GM19023 (cell line): ENCODE measurements around the gene RASSF4.

Experiments used
- ATAC-seq: cut with Tn5 transposase; IDR thresholded peaks from one replicate; pipeline ENCODE4 v1.9.1; 2021; ENCODE audit warnings: mild to moderate bottlenecking, moderate library complexity; ENCODE audit not compliant: unreplicated experiment

Gene RASSF4

DNA sequence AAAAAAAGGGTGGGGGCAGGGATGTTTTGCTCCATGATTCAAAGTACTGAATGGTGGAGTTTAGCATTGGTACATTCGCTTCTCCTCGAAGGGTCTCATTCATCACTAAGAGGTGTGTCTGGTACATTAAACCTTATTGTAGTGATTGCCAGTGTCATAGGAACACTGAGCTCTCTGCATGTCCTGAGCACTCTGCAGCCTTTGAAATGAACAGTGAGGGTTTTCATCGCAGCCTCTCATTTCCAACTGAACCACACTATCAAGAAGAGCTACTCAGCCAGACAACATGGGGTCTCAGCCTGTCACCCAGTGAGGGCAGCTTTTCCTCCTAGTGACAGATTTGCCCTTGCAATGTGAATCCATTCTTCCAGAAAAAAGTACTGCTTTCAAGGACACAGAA, 26.6 kb downstream of the RASSF4 start:
- no peak for ATAC-seq

GRCh38 chr10:44986670-44987069, 27.1 kb downstream of the RASSF4 start:
- ATAC-seq = no peak

DNA sequence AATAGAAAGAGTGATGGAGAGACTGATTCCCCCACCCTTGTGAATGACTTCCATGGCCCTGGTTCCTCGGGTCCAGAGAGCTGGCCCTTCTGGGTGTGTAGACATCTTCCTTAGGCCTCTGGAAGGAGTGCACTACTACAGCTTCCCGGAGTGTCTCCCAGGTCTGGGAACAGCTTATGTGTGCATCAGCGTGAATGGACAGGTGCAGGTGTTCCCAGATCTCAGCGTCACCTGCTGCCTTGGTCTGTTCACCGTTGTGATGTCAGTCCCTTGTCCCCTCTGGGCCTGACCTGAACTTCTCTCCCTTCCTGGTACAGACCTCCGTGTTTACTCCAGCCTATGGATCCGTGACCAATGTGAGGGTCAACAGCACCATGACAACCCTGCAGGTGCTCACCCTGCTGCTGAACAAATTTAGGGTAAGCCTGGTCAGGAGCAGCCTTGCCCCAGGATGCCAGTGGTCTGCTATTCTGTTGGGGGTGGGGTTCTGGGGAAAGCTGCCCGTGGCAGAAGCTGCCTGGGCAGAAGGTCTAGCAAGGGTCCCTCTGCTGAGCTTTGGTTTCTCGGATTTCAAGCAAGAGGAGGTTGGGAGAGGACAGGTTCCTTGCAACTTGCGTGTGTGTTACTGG, 29.5 kb downstream of the RASSF4 start:
- no peak for ATAC-seq

DNA sequence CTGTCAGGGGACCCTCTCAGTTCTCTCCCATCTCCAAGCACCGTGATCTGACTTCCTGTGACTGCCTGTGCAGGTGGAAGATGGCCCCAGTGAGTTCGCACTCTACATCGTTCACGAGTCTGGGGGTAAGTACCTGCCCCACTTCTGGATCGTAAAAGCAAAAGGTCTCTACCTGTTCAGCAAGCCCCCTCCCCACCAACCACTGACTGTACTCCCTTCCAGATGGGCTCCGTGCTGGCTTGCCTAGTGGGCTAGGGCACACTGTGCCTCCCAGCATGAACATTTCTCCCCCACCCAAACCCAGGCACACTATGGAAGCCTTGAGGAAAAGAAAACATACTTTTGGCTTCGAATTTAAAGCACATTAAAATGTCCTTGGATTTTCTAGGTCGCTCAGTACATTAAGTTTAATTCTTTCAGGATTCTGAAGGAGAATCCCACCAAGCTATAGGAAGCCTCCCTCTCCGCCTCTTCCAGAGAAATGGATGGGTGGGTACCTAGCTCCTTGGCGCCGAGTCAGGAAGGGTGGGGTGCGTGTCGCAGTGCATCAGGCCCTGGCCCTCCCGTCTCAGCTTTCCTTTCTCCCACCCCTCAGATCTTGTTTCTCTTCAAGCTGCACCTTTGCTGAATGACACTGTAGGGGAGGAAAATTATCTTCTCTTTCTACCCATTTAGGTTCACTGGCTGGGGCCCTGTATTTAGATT, 30.1 kb downstream of the RASSF4 start:
- ATAC-seq = no peak

- ATAC-seq = no peak
These were observed 30.7 kb downstream of the RASSF4 start for GRCh38 chr10:44990302-44990655.

GRCh38 chr10:44990965-44991364, 31.4 kb downstream of the RASSF4 start:
- ATAC-seq = no peak

- ATAC-seq = no peak
These were observed 32.0 kb downstream of the RASSF4 start for GRCh38 chr10:44991571-44991970.

GRCh38 chr10:44992070-44992731, 32.6 kb downstream of the RASSF4 start:
- no peak for ATAC-seq

GRCh38 chr10:44992732-44993225, 33.2 kb downstream of the RASSF4 start:
- ATAC-seq = no peak

DNA sequence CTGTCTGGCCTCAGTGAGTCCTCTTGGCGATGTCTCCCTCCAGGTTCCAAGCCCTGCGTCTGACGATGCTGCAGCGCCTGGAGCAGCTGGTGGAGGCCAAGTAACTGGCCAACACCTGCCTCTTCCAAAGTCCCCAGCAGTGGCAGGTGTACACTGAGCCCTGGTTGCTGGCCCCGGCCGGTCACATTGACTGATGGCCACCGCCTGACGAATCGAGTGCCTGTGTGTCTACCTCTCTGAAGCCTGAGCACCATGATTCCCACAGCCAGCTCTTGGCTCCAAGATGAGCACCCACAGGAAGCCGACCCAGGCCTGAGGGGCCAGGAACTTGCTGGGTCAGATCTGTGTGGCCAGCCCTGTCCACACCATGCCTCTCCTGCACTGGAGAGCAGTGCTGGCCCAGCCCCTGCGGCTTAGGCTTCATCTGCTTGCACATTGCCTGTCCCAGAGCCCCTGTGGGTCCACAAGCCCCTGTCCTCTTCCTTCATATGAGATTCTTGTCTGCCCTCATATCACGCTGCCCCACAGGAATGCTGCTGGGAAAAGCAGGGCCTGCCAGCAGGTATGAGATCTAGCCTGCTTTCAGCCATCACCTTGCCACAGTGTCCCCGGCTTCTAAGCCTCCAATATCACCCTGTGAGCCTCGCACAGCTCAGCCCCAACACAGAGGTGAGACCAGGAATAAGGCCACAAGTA, 33.8 kb downstream of the RASSF4 start:
- no peak for ATAC-seq

DNA sequence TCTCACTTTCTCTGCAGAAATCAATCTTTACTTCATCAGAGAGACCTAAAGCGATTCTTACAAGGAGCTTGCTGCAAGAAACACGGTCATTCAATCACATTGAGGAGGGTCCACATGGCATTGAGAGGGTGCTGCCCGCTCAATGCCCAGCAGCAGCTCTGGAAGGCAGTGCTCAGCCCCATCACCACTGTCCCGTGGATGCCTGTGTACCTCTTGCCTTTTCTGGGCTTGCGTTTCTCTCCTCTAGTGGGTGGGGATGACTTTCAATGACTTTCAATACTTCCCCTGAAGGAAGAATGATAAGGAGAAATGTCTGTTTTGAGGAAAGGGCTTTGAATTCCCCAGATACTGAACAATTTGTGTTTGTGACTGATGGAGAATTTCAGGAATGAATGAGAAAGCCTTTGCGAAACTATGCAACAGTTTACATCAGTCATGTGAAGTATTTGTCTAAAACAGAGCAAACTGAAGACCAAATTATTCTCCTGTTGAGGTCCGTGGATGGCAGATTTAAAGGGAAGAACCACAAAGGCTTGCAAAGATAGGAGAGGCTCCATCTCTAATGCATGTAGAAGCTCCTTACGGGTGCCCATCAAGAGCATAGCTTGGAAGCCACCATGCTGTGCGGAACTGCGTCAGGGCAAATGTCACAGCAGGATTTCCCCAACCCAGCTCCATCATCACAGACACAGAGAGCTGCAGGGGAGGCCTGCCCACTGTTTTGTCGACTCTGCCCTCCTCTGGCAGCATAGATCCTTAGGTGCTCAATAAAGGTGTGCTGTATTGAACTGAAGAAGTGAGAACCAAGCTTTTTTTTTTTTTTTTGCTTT, 34.5 kb downstream of the RASSF4 start:
- no peak for ATAC-seq

GRCh38 chr10:44994752-44995530, 35.3 kb downstream of the RASSF4 start:
- no peak for ATAC-seq

DNA sequence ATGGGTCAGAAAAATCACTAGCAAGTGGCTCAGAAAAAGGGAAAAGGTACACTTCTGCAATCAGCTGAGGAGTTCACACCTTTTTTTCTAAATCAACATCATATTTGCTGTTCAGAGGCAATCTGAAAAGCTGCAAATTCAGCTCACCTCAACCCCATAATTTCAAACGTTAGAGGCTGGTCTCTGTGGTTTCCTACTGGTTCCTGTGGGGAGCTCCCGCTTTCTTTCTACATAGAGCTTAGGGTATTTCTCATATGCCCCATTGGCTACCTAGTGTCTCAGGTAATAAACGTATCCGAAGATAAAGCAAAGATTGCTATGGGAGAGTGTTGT, 35.9 kb downstream of the RASSF4 start:
- no peak for ATAC-seq

DNA sequence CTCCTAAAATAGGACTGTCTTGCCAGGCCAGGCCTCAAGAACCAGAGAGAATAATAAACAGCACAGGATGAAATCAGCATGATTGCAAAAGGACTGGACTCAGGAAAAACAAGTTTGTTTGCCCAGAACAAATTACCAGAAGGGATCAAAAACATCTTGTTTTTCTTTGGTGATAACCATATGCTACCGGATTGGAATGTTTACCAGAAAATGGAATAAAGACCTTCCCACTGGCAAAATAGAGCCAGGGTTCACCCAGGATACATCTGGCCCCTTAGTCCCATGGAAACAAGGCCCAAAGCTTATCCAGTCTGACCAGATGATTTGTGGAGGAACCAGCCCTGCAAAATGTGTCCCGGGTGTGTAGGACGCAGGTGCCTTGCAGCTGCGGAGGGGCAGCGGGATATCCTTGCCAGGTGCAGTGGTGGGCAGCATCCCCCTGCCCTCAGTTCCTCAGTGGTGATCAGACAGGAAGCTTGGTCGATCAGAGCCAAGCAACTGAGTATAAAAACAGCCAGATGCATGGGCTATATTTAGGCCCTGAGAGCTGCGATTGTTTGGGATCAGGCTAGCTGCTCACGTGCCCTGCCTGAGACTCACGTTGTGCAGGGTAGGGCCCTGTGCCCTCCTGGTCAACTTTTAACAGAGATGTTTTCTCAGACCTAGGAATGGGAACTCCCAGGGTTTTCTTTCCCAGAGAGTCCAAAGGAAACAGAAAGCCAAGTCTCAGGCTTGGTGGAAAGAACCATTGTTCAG, 36.5 kb downstream of the RASSF4 start:
- ATAC-seq = no peak

DNA sequence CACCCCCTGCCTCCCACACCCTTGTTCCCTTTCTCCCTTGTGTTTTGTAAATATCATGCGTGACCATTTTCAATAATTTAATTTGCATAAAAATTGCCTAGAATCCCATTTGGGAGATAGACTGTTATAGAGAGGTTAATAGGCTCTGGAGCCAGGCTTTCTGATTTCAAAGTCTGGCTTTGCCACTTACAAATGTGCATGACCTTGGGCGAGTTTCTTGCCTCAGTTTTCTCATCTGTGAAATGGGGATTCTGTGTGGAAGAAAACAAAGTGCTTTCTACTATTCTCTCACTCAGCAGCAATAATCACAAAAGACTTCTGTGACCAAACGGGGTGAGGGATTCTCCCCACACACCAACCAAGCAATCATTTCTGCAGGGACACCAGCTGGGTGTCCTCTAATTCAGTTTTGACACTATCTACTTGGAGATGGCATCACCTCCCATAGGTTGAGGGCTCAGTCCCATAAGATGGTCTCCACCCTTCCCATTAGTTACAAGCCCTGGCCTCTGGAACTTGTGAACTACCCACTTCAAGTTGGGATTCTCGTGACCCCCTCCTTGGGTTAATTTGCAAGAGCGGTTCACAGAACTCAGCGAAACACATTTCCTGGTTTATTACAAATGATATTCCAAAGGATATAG, 37.6 kb downstream of the RASSF4 start:
- no peak for ATAC-seq

DNA sequence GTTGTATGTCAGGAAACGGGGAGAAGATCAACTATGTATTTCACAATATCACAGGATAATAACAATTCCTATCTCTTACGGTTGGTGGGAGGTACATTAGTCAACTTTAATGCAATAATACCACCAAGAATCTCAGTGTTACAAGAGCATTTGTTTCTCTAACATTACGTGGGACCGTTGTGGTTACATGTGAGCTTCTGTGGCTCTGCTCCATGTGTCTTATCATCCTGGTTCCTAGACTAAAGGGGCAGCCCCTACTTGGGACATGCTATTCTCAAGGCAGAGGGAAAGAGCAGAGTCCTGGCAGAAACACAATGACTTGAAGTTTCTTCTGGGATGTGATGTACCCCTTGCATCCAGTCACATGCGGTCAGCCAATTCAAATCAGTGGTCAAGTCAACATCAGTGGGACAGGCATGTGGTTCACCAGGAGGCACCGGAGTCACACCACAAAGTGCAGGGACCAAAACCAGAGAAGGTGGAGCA, 38.6 kb downstream of the RASSF4 start:
- no peak for ATAC-seq

GRCh38 chr10:45000138-45000751, 40.6 kb downstream of the RASSF4 start:
- no peak for ATAC-seq

- ATAC-seq = peak; percentile 71
These were observed 41.3 kb downstream of the RASSF4 start, which contains the start of gene ZNF22 for GRCh38 chr10:45000752-45001380. ZNF22 (plus strand) TSS chr10:45000923; CDS start chr10:45003369, 2,446 bp downstream.
